Measurements from ENCODE around the gene HYAL1. TPM values are rescaled to one million over a fixed set of nuclear protein-coding genes. Genes with fewer than 3 reads are reported as not detected.

Gene HYAL1
- total RNA-seq, 2 donors from 2014 or later: 38.1 to 40.8 TPM

DNA sequence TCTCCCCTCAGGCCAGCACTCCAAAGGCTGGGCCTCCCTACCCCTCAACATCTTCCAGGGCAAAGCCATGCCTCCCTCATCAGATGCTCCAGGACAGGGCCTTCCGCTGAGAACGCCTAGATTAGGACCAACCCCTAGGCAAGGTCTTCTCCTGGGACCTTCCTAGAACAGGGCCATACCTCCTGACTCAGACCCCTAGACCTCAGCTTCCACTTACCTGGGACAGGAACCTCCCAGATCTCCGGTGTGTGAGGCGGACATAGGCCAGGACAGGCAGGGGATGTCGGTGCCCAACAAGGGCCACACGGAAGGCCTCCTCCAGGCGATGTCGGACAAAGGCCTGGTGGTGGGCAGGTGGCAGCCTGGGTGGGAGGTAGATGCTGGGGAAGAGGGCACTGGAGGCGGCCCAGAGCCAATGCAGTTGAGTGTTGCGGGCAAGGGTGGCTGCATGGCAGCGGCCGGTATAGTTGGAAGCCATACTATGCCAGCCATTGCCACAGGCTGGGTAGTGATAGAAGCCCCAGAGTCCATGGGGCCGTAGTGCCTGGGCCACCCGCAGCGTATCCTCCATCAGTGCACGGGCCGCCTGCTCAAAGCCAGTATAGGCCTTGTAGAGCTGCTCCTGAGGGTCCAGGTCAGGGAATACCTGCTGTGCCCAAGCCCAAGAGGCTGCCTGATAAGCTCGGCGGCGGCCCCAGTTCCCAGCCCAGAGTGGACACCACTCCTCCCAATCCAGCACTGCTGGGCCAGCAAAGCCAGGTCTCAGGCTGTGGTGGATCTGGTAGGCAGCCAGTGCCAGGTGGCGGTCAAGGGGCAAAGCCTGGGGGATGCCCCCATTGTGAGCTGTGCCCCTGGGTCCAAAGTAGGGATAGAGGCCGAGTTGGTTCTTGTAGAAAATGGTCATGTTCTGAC is 8.6 kb downstream of the HYAL1 start:
- peaks cover 8% of the 10 kb centered on the region for H3K36me3 ChIP-seq
- H3K4me1 ChIP-seq: peaks cover 0 to 46% of the 10 kb centered on the region in 2 donors
- no peaks in the 10 kb centered on the region for H3K9me3 ChIP-seq
- no peaks in the 10 kb centered on the region for H3K27me3 ChIP-seq
- DNase-seq (ENCODE audit: low spot score): no peak
- TF ChIP-seq CTCF (IDR thresholded peaks at IDR 0.05): no peak
- no peak overlapping the region for H3K27ac ChIP-seq
- H3K4me3 ChIP-seq: no peak overlapping the region

- Histone ChIP-seq H3K4me3 (no peak overlapping the region), H3K27ac (no peak overlapping the region), H3K36me3 (peaks cover 15% of the 10 kb centered on the region), H3K27me3 (no peaks in the 10 kb centered on the region), H3K4me1 (peaks cover 0 to 44% of the 10 kb centered on the region in 2 donors), H3K9me3 (no peaks in the 10 kb centered on the region)
- no peak for DNase-seq (ENCODE audit: low spot score)
- TF ChIP-seq CTCF (IDR thresholded peaks at IDR 0.05): no peak
Measured at GRCh38 chr3:50294089-50294488, 9.3 kb downstream of the HYAL1 start.

DNA sequence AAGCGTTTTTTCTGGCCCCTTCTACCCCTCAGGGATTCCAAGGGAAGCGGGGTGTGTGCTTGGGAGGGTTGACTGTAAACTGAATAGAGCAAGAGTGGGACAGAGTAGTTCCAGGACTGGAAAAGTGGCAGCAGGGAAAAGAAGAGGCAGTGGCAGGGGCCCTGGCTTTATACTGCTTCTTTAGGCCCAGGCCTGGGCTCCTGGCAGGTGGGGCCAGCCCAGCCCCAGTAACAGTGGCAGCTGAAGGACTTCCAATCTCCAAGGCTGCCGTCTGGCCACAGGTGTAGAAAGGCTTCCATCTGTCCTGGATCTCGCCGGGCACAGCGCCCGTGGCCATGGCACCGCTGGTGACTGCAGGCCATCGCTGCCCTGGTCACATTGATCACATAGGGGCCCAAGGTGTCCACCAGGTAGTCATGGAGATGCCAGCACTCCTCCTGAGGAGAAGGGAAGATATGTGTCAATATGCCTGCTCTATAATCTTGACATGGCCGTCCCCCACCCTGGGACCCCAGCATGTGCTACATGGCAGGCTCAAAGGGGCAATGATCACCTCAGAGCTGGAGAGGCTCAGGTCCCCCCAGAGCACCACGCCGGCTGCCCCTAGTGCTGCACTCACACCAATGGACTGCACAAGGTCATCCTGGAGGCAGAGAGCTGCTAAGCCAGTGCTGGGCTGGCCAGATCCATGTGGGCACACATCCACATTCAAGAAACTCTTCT is 10.1 kb downstream of the HYAL1 start:
- no peak for DNase-seq (ENCODE audit: low spot score)
- no peaks in the 10 kb centered on the region for H3K27me3 ChIP-seq
- peaks cover 24% of the 10 kb centered on the region for H3K36me3 ChIP-seq
- no peaks in the 10 kb centered on the region for H3K9me3 ChIP-seq
- H3K4me1 ChIP-seq: peaks cover 0 to 37% of the 10 kb centered on the region in 2 donors
- peak overlapping the region in 1 of 2 donors; percentile 99 for H3K4me3 ChIP-seq
- peak overlapping the region; percentile 91 to 96 for H3K27ac ChIP-seq
- no peak for TF ChIP-seq CTCF (IDR thresholded peaks at IDR 0.05)

- Histone ChIP-seq H3K27me3 (no peaks in the 10 kb centered on the region), H3K9me3 (no peaks in the 10 kb centered on the region), H3K4me1 (peaks cover 0 to 36% of the 10 kb centered on the region in 2 donors), H3K4me3 (peak within 1 kb of the TSS; percentile 88 to 99), H3K27ac (peak within 1 kb of the TSS; percentile 91 to 96), H3K36me3 (peaks cover 32% of the 10 kb centered on the region)
- peak; percentile 98 for DNase-seq (ENCODE audit: low spot score)
- peak in 1 of 2 donors; percentile 16 for TF ChIP-seq CTCF (IDR thresholded peaks at IDR 0.05)
Measured at GRCh38 chr3:50292159-50293078, 11.0 kb downstream of the HYAL1 start, which contains the start of gene IFRD2. IFRD2 (minus strand) TSS chr3:50292429; CDS start chr3:50292274, 155 bp downstream.

DNA sequence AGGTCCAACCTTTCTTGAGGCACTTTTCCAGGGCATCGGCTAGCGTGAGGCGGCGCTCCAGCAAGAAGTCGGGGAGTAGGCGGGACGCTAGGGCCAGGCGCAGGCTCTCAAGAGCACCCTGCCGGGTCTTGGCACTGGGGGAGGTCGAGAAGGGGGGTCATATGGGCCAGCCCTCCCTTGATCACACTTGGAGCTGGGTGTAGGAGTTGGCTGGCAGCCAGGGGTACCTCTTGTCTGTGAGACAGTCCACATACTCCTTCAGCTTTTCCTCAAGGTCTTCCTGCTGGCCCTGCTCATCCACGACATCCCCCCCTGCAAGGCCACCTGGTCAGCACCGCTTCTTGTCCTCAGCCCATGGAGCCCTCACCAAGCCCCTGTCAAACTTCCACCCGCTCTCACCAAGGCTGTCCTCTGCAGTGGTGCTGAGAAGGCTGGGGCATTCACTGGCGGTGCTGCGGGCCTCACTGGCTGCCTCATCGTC is 13.2 kb downstream of the HYAL1 start:
- Histone ChIP-seq H3K9me3 (no peaks in the 10 kb centered on the region), H3K4me1 (peaks cover 0 to 58% of the 10 kb centered on the region in 2 donors), H3K27me3 (no peaks in the 10 kb centered on the region), H3K4me3 (no peak overlapping the region), H3K27ac (no peak overlapping the region), H3K36me3 (peaks cover 38% of the 10 kb centered on the region)
- no peak for TF ChIP-seq CTCF (IDR thresholded peaks at IDR 0.05)
- no peak for DNase-seq (ENCODE audit: low spot score)
